HUES48 (cell line): ENCODE measurements around the gene SLC9A7.

Experiments
- H3K27ac ChIP-seq: one replicate; pipeline ENCODE4 v1.7.0; 2013; ENCODE audit warnings: low read depth, low read length, inconsistent platforms
- H3K27me3 ChIP-seq: 2 replicates; pipeline ENCODE4 v1.6.1; 2013; ENCODE audit warnings: mild to moderate bottlenecking, low read length; ENCODE audit not compliant: control insufficient read depth, insufficient read depth
- H3K36me3 ChIP-seq: 2 replicates; pipeline ENCODE4 v1.6.1; 2013; ENCODE audit warnings: low read length; ENCODE audit not compliant: control insufficient read depth, insufficient read depth
- H3K4me1 ChIP-seq: 2 replicates; pipeline ENCODE4 v1.6.1; 2013; ENCODE audit warnings: mild to moderate bottlenecking, low read length; ENCODE audit not compliant: control insufficient read depth, insufficient read depth
- H3K4me3 ChIP-seq: 2 replicates; pipeline ENCODE4 v1.5.1; 2013; ENCODE audit warnings: mild to moderate bottlenecking, low read depth, low read length
- H3K9ac ChIP-seq: 2 replicates; pipeline ENCODE4 v1.6.1; 2013; ENCODE audit warnings: mild to moderate bottlenecking, low read depth, low read length, moderate library complexity
- H3K9me3 ChIP-seq: 2 replicates; pipeline ENCODE4 v1.6.1; 2013; ENCODE audit warnings: low read length; ENCODE audit not compliant: control insufficient read depth, insufficient read depth

SLC9A7 gene

GRCh38 chrX:46647251-46647650 is 111.7 kb downstream of the SLC9A7 start:
- Histone ChIP-seq H3K4me1 (peaks cover 42% of the 10 kb centered on the region), H3K27me3 (no peaks in the 10 kb centered on the region), H3K36me3 (peaks cover 19% of the 10 kb centered on the region), H3K4me3 (no peak overlapping the region), H3K27ac (no peak overlapping the region), H3K9me3 (no peaks in the 10 kb centered on the region), H3K9ac (no peak overlapping the region)

- no peaks in the 10 kb centered on the region for H3K27me3 ChIP-seq
- H3K36me3 ChIP-seq = peaks cover 20% of the 10 kb centered on the region
- H3K9ac ChIP-seq = no peak overlapping the region
- no peaks in the 10 kb centered on the region for H3K9me3 ChIP-seq
- no peak overlapping the region for H3K27ac ChIP-seq
- H3K4me3 ChIP-seq = no peak overlapping the region
- H3K4me1 ChIP-seq = peaks cover 35% of the 10 kb centered on the region
Measured at GRCh38 chrX:46645614-46646013, 113.3 kb downstream of the SLC9A7 start.

- Histone ChIP-seq H3K36me3 (peaks cover 20% of the 10 kb centered on the region), H3K27ac (no peak overlapping the region), H3K4me1 (peaks cover 16% of the 10 kb centered on the region), H3K4me3 (no peak overlapping the region), H3K9me3 (no peaks in the 10 kb centered on the region), H3K9ac (no peak overlapping the region), H3K27me3 (no peaks in the 10 kb centered on the region)
Measured at GRCh38 chrX:46643636-46644035, 115.3 kb downstream of the SLC9A7 start.

- no peaks in the 10 kb centered on the region for H3K9me3 ChIP-seq
- peaks cover 2% of the 10 kb centered on the region for H3K4me1 ChIP-seq
- no peak overlapping the region for H3K4me3 ChIP-seq
- H3K36me3 ChIP-seq = peaks cover 20% of the 10 kb centered on the region
- no peaks in the 10 kb centered on the region for H3K27me3 ChIP-seq
- H3K27ac ChIP-seq = no peak overlapping the region
- H3K9ac ChIP-seq = no peak overlapping the region
Measured at GRCh38 chrX:46642145-46642544, 116.8 kb downstream of the SLC9A7 start.

- H3K27ac ChIP-seq = no peak overlapping the region
- no peak overlapping the region for H3K9ac ChIP-seq
- H3K4me1 ChIP-seq = no peaks in the 10 kb centered on the region
- no peak overlapping the region for H3K4me3 ChIP-seq
- peaks cover 5% of the 10 kb centered on the region; the same call in 1 of the 2 replicates for H3K36me3 ChIP-seq
- no peaks in the 10 kb centered on the region for H3K9me3 ChIP-seq
- no peaks in the 10 kb centered on the region for H3K27me3 ChIP-seq
Measured at GRCh38 chrX:46637938-46638337, 121.0 kb downstream of the SLC9A7 start.

GRCh38 chrX:46636223-46636622 is 122.7 kb downstream of the SLC9A7 start:
- no peaks in the 10 kb centered on the region for H3K4me1 ChIP-seq
- no peaks in the 10 kb centered on the region for H3K9me3 ChIP-seq
- H3K9ac ChIP-seq = no peak overlapping the region
- H3K36me3 ChIP-seq = 0 out of 2 replicates have a peak, but pooled peaks cover 4% of the 10 kb centered on the region
- H3K27me3 ChIP-seq = no peaks in the 10 kb centered on the region
- H3K27ac ChIP-seq = no peak overlapping the region
- no peak overlapping the region for H3K4me3 ChIP-seq

GRCh38 chrX:46635186-46635585 is 123.7 kb downstream of the SLC9A7 start:
- no peaks in the 10 kb centered on the region for H3K4me1 ChIP-seq
- no peak overlapping the region for H3K9ac ChIP-seq
- H3K4me3 ChIP-seq = no peak overlapping the region
- peaks cover 11% of the 10 kb centered on the region for H3K36me3 ChIP-seq
- H3K27me3 ChIP-seq = no peaks in the 10 kb centered on the region
- H3K27ac ChIP-seq = no peak overlapping the region
- no peaks in the 10 kb centered on the region for H3K9me3 ChIP-seq

- H3K9me3 ChIP-seq = no peaks in the 10 kb centered on the region
- no peaks in the 10 kb centered on the region for H3K27me3 ChIP-seq
- H3K4me3 ChIP-seq = no peak overlapping the region
- H3K9ac ChIP-seq = no peak overlapping the region
- H3K36me3 ChIP-seq = peaks cover 15% of the 10 kb centered on the region
- H3K27ac ChIP-seq = no peak overlapping the region
- H3K4me1 ChIP-seq = no peaks in the 10 kb centered on the region
Measured at GRCh38 chrX:46634577-46634976, 124.3 kb downstream of the SLC9A7 start.

- Histone ChIP-seq H3K9ac (no peak overlapping the region), H3K27ac (no peak overlapping the region), H3K27me3 (no peaks in the 10 kb centered on the region), H3K4me3 (no peak overlapping the region), H3K4me1 (peaks cover 9% of the 10 kb centered on the region), H3K9me3 (no peaks in the 10 kb centered on the region), H3K36me3 (peaks cover 18% of the 10 kb centered on the region)
Measured at GRCh38 chrX:46630141-46630540, 128.8 kb downstream of the SLC9A7 start.

- Histone ChIP-seq H3K36me3 (peaks cover 18% of the 10 kb centered on the region), H3K9ac (no peak overlapping the region), H3K4me3 (no peak overlapping the region), H3K27me3 (no peaks in the 10 kb centered on the region), H3K9me3 (no peaks in the 10 kb centered on the region), H3K4me1 (peaks cover 9% of the 10 kb centered on the region), H3K27ac (no peak overlapping the region)
Measured at GRCh38 chrX:46628460-46629371, 130.2 kb downstream of the SLC9A7 start.

- Histone ChIP-seq H3K27ac (no peak overlapping the region), H3K4me3 (no peak overlapping the region), H3K36me3 (peaks cover 18% of the 10 kb centered on the region), H3K27me3 (no peaks in the 10 kb centered on the region), H3K9me3 (no peaks in the 10 kb centered on the region), H3K9ac (no peak overlapping the region), H3K4me1 (peaks cover 13% of the 10 kb centered on the region)
Measured at GRCh38 chrX:46627711-46628419, 131.1 kb downstream of the SLC9A7 start.
